ENCODE measurements around the gene MCM10. TPM values are rescaled to one million over a fixed set of nuclear protein-coding genes. Genes with fewer than 3 reads are reported as not detected.

MCM10 gene
- total RNA-seq, 4 donors from 2014 or later, result 1.3 to 15.7 (median 4.0) TPM

- Histone ChIP-seq H3K27me3 (no peaks in the 10 kb centered on the region), H3K36me3 (no peaks in the 10 kb centered on the region), H3K27ac (no peak overlapping the region), H3K9me3 (no peaks in the 10 kb centered on the region), H3K4me1 (no peaks in the 10 kb centered on the region), H3K4me3 (no peak overlapping the region)
- no peak for DNase-seq
- TF ChIP-seq POLR2A (IDR thresholded peaks at IDR 0.05) (no peak), CTCF (IDR thresholded peaks at IDR 0.05) (no peak)
Observed at GRCh38 chr10:13190816-13191215, 29.5 kb downstream of the MCM10 start.

GRCh38 chr10:13191362-13191761, 30.0 kb downstream of the MCM10 start:
- DNase-seq, result no peak
- no peak overlapping the region for H3K4me3 ChIP-seq
- H3K4me1 ChIP-seq, result no peaks in the 10 kb centered on the region
- H3K36me3 ChIP-seq, result no peaks in the 10 kb centered on the region
- H3K9me3 ChIP-seq, result no peaks in the 10 kb centered on the region
- no peak for TF ChIP-seq POLR2A (IDR thresholded peaks at IDR 0.05)
- TF ChIP-seq CTCF (IDR thresholded peaks at IDR 0.05), result no peak
- no peak overlapping the region for H3K27ac ChIP-seq
- no peaks in the 10 kb centered on the region for H3K27me3 ChIP-seq

GRCh38 chr10:13193637-13194036, 32.3 kb downstream of the MCM10 start:
- no peak overlapping the region for H3K27ac ChIP-seq
- H3K4me3 ChIP-seq, result no peak overlapping the region
- TF ChIP-seq CTCF (IDR thresholded peaks at IDR 0.05), result no peak
- no peak for TF ChIP-seq POLR2A (IDR thresholded peaks at IDR 0.05)
- H3K4me1 ChIP-seq, result no peaks in the 10 kb centered on the region
- H3K9me3 ChIP-seq, result no peaks in the 10 kb centered on the region
- H3K27me3 ChIP-seq, result no peaks in the 10 kb centered on the region
- DNase-seq, result no peak
- H3K36me3 ChIP-seq, result no peaks in the 10 kb centered on the region

- no peaks in the 10 kb centered on the region for H3K36me3 ChIP-seq
- H3K27me3 ChIP-seq, result no peaks in the 10 kb centered on the region
- H3K4me1 ChIP-seq, result no peaks in the 10 kb centered on the region
- H3K4me3 ChIP-seq, result no peak overlapping the region
- no peaks in the 10 kb centered on the region for H3K9me3 ChIP-seq
- no peak overlapping the region for H3K27ac ChIP-seq
- no peak for DNase-seq
- TF ChIP-seq POLR2A (IDR thresholded peaks at IDR 0.05) (no peak), CTCF (IDR thresholded peaks at IDR 0.05) (no peak)
Observed at GRCh38 chr10:13195016-13195415, 33.7 kb downstream of the MCM10 start.

- Histone ChIP-seq H3K9me3 (no peaks in the 10 kb centered on the region), H3K4me1 (no peaks in the 10 kb centered on the region), H3K27ac (no peak overlapping the region), H3K4me3 (no peak overlapping the region), H3K36me3 (no peaks in the 10 kb centered on the region), H3K27me3 (no peaks in the 10 kb centered on the region)
- no peak for DNase-seq
- TF ChIP-seq CTCF (IDR thresholded peaks at IDR 0.05) (no peak), POLR2A (IDR thresholded peaks at IDR 0.05) (no peak)
Observed at GRCh38 chr10:13201132-13201531, 39.8 kb downstream of the MCM10 start.

- H3K9me3 ChIP-seq, result no peaks in the 10 kb centered on the region
- H3K4me3 ChIP-seq, result no peak overlapping the region
- no peaks in the 10 kb centered on the region for H3K36me3 ChIP-seq
- H3K4me1 ChIP-seq, result no peaks in the 10 kb centered on the region
- no peak for TF ChIP-seq CTCF (IDR thresholded peaks at IDR 0.05)
- no peak for TF ChIP-seq POLR2A (IDR thresholded peaks at IDR 0.05)
- H3K27ac ChIP-seq, result no peak overlapping the region
- no peak for DNase-seq
- no peaks in the 10 kb centered on the region for H3K27me3 ChIP-seq
Observed at GRCh38 chr10:13206091-13206490, 44.7 kb downstream of the MCM10 start.
